Activated naive CD4-positive, alpha-beta T cell treated with anti-CD3 and anti-CD28 coated beads, Interleukin-2, amount 50 U/mL, for 16 hours (primary cell): ENCODE measurements around the gene DOK1.

Experiments
- DNase-seq: peaks from one replicate; pipeline ENCODE4 v3.0.0-alpha.2; 2020

Gene DOK1

GRCh38 chr2:74553892-74554819 is at the start of gene DOK1, which contains the start of gene LOXL3:
Gene DOK1, plus strand, starts transcription at chr2:74554720. Its CDS starts 35 bp downstream, at chr2:74554755.
Gene LOXL3, minus strand, starts transcription at chr2:74553942. Its CDS starts 1,308 bp downstream, at chr2:74552634.
- DNase-seq: peak; percentile 85

DNA sequence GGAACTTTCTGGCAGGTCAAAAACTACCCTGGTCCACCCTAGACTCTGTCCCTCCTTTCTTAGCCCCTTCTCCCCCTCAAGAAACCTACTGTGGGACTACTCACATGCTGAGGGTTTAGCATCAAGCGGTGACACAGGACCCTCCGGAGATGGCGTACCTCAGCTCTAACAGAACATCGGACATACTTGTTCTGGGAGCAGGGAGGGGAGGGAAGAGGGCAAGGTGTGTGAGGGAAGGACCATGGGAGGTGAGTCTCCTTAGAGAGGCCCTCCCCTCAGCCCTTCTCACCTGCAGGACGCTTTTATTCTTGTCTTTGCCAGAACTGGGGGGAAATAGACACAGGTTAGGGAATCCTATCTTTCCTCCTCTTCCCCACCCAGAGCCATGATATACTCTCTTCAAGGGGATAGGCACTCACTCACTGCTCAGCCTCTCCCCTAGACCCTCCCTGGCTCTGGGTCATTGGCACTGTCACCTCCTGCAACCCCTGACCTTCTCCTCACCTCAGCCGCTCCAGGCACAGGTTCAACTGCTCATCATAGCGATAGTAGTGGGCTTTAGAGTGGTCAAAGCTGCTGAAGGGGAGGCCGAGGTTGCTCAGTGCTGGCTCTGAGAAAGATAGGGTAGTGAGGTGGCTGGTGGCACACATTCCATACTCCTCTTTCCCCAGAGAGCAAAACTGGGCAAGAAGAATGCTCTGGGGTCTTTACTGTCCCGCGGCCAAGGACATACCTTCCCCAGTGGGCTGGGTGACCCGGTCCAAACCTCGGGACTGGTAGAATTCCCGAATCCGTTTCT is 48.9 kb upstream of the DOK1 start:
- DNase-seq: no peak

- peak; percentile 100 for DNase-seq
Measured at GRCh38 chr2:74507145-74507925, 47.2 kb upstream of the DOK1 start, which contains the start of gene PCGF1. Gene PCGF1, minus strand, starts transcription at chr2:74507695. Its CDS starts 27 bp downstream, at chr2:74507668.

- DNase-seq: no peak
Measured at GRCh38 chr2:74507926-74508520, 46.5 kb upstream of the DOK1 start.

DNA sequence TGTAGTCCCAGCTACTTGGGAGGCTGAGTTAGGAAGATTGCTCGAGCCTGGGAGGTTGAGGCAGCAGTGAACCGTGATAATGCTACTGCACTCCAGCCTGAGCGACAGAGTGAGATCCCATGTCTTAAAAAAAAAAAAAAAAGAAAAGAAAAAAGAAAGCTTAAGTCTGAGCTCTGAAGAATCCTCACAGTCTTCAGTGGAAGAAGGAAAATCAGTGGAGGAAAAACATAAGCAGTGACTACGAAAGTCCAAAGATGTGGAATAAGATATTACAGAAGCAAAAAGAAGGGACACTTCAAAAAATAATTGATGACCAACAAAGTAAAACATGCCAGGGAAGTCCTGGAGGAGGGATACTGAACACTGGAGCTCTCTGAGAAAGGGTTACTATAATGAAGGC is 44.2 kb upstream of the DOK1 start:
- no peak for DNase-seq

DNA sequence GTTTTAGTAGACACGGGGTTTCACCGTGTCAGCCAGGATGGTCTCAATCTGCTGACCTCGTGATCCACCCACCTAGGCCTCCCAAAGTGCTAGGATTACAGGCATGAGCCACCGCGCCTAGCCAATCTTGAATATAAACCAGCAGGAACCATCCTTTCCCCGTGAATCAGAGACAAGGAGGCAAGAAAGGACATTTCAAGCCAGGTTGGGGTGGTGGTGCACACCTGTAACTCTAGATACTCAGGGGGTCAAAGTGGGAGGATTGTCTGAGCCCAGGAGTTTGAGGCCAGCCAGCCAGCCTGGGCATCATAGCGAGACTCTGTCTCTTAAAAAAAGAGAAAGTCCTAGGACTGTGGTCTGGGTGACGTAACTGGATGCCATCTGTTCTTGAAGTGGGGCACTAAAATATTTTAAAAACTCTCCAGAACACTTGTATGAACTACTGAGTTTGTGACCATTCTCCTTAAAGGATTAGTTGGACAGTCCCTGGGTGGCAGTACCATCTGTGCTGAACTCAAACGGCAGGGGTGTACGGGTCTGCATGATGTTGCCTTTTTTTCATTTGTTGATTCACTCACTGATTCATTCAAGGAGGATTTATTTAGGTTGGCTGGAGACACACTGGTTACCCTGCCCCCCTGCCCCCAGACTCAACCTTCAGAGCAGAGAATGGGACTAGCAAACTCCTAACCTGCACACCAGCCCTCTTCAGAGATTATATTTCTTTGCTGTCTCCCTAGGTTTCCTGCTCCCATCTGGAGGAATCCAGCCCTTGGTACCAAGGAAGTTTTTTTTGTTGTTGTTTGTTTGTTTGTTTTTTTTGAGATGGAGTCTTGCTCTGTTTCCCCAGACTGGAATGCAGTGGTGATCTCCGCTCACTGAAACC is 43.2 kb upstream of the DOK1 start:
- no peak for DNase-seq

GRCh38 chr2:74512744-74513604 is 41.5 kb upstream of the DOK1 start:
- DNase-seq: no peak

DNA sequence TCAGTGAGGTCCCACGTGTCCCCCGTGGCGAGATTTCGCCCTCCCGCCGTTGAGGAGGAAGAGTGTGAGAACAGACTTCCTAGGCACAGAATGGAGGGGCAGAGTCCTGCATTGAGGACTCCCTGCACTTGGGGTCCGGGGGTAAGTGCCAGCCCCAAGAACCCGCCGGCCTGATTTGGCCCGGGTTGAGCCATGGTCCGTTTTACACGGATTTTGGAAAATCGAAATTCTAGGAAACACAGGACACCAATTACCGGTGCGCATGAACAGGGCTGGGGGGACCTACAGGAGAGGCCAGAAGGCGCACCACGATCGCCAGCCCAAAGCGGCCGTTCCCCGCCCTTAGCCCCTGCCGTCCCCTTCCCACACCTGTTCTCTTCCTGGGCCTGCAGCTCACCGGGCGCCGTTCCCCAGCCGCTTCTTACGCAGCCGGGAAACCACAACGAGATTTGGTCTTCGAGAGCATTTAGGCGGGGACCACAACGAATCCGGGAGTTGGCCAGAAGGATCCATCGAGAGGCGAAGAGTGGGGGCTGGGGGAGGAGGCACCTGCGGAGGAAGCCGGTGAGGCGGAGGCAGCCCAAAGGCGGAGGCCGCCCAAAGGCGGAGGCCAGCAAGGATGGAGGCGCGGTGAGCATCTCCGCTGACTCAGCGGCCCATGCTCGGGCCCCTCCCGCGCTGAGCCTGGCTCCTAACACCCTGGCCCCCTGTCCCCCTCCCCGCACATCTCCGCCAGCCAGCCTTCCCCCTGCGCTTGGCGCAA is 40.7 kb upstream of the DOK1 start:
- no peak for DNase-seq

GRCh38 chr2:74514368-74515270 is 39.9 kb upstream of the DOK1 start, which contains the start of gene TLX2:
Gene TLX2, plus strand, starts transcription at chr2:74514450. Its CDS starts 357 bp downstream, at chr2:74514807.
- DNase-seq: no peak

DNA sequence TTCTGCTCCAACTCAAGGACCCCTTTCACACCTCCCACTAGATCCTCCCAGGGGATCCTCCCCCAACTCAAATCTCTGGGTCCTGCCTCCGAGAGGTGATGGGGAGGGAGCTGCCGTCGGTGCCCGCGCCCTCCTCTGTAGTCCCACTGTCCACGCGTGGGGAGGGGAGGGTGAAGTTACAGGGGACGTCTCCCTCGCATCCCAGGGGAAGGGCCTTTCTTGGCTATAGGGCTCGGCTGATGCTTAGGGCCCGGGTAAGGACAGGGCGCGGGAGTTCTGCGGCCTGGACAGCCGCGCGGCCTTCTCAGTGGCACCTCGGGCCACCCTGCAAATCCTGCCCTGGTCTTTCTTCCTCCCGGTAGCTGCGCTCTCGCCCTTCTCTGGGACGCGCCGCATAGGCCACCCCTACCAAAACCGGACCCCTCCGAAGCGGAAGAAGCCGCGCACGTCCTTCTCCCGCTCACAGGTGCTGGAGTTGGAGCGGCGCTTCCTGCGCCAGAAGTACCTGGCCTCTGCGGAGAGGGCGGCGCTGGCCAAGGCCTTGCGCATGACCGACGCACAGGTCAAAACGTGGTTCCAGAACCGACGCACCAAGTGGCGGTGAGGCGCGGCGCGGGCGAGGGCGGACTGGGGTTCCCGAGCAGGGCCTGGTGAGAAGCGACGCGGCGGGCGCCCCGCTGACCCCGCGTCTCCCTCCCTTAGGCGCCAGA is 39.1 kb upstream of the DOK1 start:
- no peak for DNase-seq

- DNase-seq: peak; percentile 82
Measured at GRCh38 chr2:74515981-74516633, 38.4 kb upstream of the DOK1 start.

DNA sequence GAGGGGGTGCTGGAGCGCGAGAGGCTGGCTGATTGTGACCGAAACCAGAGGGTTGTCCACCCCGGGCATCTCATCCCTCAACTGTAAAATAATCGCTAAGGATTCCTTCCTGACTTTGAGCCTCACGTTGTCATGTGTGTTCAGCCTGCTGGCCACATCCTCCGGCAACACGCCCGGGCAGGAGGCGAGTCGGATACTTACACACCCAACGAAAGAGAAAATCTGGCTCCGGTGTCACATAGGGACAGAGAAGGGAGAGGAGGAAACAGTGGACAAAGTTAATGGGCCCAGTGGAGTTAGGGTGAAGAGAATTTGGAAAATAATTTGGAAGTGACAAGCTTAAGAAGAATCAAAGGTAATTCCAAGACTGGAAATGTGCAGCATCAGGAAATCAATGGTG is 37.9 kb upstream of the DOK1 start:
- no peak for DNase-seq

- DNase-seq: no peak
Measured at GRCh38 chr2:74522516-74522915, 32.0 kb upstream of the DOK1 start.

DNA sequence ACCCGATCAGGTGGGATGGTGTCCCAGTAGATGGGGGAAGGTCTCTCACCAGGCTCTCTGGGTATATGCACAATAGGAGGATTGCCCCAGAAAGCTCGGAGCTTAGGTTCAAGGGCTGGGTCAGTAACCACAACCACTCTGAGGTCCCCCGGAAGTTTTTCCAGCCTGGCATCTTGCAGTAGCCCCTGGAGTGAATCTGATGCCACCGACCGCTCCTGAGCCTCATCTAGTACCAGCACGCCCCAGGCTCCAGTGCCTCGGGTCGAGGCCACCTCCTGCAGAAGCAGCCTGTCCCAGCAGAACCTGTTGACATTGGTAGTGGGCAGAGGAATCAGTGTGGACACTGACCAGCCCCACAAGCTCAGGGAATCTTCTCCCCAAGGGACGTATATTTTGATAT is 30.5 kb upstream of the DOK1 start:
- DNase-seq: no peak

GRCh38 chr2:74524955-74525716 is 29.4 kb upstream of the DOK1 start:
- DNase-seq: no peak
